GM18519 (cell line): ENCODE results near the gene GNPDA2.
A peak's percentile ranks its signal among the peaks of the same experiment; 100 is the strongest.
"Not testable (repeated sequence)": the region's sequence is repeated elsewhere in the genome, so short reads cannot be mapped to it uniquely, and the experiment has no call there.

Experiments
- ATAC-seq: cut with Tn5 transposase; IDR thresholded peaks from one replicate; pipeline ENCODE4 v1.9.1; 2021; ENCODE audit warnings: mild to moderate bottlenecking, moderate library complexity; ENCODE audit not compliant: unreplicated experiment, low FRiP score

The GNPDA2 gene

GRCh38 chr4:44726038-44726871, at the start of gene GNPDA2:
GNPDA2 (minus strand) TSS chr4:44726556; CDS start chr4:44722207, 4,349 bp downstream.
- ATAC-seq = peak; percentile 88

- ATAC-seq = no peak
These were observed 46.0 kb upstream of the GNPDA2 start for GRCh38 chr4:44772340-44772739.

GRCh38 chr4:44771789-44772188, 45.4 kb upstream of the GNPDA2 start:
- ATAC-seq = no peak

- no peak for ATAC-seq
These were observed 40.1 kb upstream of the GNPDA2 start for GRCh38 chr4:44766453-44766852.

GRCh38 chr4:44765116-44765515, 38.8 kb upstream of the GNPDA2 start:
- ATAC-seq = no peak

- ATAC-seq = no peak
These were observed 35.0 kb upstream of the GNPDA2 start for GRCh38 chr4:44761306-44761705.

- ATAC-seq = peak; percentile 62
These were observed 34.0 kb upstream of the GNPDA2 start for GRCh38 chr4:44760142-44760898.

- no peak for ATAC-seq
These were observed 30.2 kb upstream of the GNPDA2 start for GRCh38 chr4:44756559-44756958.

GRCh38 chr4:44740201-44740600, 13.8 kb upstream of the GNPDA2 start:
- ATAC-seq = no peak

GRCh38 chr4:44738615-44739014, 12.3 kb upstream of the GNPDA2 start:
- peak; percentile 93 for ATAC-seq

GRCh38 chr4:44736900-44737299, 10.5 kb upstream of the GNPDA2 start:
- no peak for ATAC-seq

- ATAC-seq = not testable (repeated sequence)
These were observed 2.3 kb upstream of the GNPDA2 start for GRCh38 chr4:44728694-44729093.

- no peak for ATAC-seq
These were observed 1.1 kb upstream of the GNPDA2 start for GRCh38 chr4:44727471-44727870.

- no peak for ATAC-seq
These were observed 674 bp downstream of the GNPDA2 start for GRCh38 chr4:44725726-44726037.

- no peak for ATAC-seq
These were observed 1.2 kb downstream of the GNPDA2 start for GRCh38 chr4:44725166-44725565.

- no peak for ATAC-seq
These were observed 4.4 kb downstream of the GNPDA2 start for GRCh38 chr4:44722001-44722400.

- ATAC-seq = no peak
These were observed 6.0 kb downstream of the GNPDA2 start for GRCh38 chr4:44720371-44720770.

GRCh38 chr4:44716597-44716996, 9.8 kb downstream of the GNPDA2 start:
- ATAC-seq = no peak

- no peak for ATAC-seq
These were observed 13.2 kb downstream of the GNPDA2 start for GRCh38 chr4:44713125-44713524.

- no peak for ATAC-seq
These were observed 21.7 kb downstream of the GNPDA2 start for GRCh38 chr4:44704673-44705072.

GRCh38 chr4:44701037-44701436, 25.3 kb downstream of the GNPDA2 start:
- no peak for ATAC-seq

- no peak for ATAC-seq
These were observed 25.9 kb downstream of the GNPDA2 start for GRCh38 chr4:44700427-44700826.
